Type B pancreatic cell (in vitro differentiated cells): ENCODE measurements around the gene BANP. TPM values are rescaled to one million over a fixed set of nuclear protein-coding genes. Genes with fewer than 3 reads are reported as not detected.
"Not testable (repeated sequence)": the region's sequence is repeated elsewhere in the genome, so short reads cannot be mapped to it uniquely, and the experiment has no call there.

Experiments used
- DNase-seq: peaks from one replicate; pipeline ENCODE4 v3.0.0; 2021; ENCODE audit warnings: mixed read lengths; ENCODE audit not compliant: unreplicated experiment; ENCODE audit errors: extremely low spot score
- H3K27ac Mint-ChIP-seq: 2 replicates; pipeline ENCODE4 v1.8.0; 2021; ENCODE audit warnings: mild to moderate bottlenecking, mixed read lengths
- H3K27me3 Mint-ChIP-seq: 2 replicates; pipeline ENCODE4 v1.8.0; 2021; ENCODE audit warnings: mixed read lengths
- H3K36me3 Mint-ChIP-seq: 2 replicates; pipeline ENCODE4 v1.8.0; 2021; ENCODE audit warnings: mixed read lengths
- H3K4me1 Mint-ChIP-seq: one replicate; pipeline ENCODE4 v1.8.0; 2021; ENCODE audit warnings: mixed read lengths; ENCODE audit not compliant: unreplicated experiment
- H3K4me3 Mint-ChIP-seq: 2 replicates; pipeline ENCODE4 v1.8.0; 2021; ENCODE audit warnings: mild to moderate bottlenecking, mixed read lengths
- H3K9me3 Mint-ChIP-seq: 2 replicates; pipeline ENCODE4 v1.8.0; 2021; ENCODE audit warnings: mixed read lengths
- total RNA-seq: library from RNA; stranded (reverse); gene quantifications from 2 replicates; pipeline ENCODE4 v1.2.1, GENCODE V29; 2021; ENCODE audit warnings: low replicate concordance
- TF ChIP-seq, protein P1 (sequence below): fragments of 200-600 bp; sonication (generic); conservative IDR thresholded peaks from 2 replicates; pipeline ENCODE4 v1.5.0; 2021; ENCODE audit warnings: antibody characterized with exemption, mild to moderate bottlenecking

BANP gene
- total RNA-seq, 1 donor from 2014 or later, result 36.9 TPM

DNA sequence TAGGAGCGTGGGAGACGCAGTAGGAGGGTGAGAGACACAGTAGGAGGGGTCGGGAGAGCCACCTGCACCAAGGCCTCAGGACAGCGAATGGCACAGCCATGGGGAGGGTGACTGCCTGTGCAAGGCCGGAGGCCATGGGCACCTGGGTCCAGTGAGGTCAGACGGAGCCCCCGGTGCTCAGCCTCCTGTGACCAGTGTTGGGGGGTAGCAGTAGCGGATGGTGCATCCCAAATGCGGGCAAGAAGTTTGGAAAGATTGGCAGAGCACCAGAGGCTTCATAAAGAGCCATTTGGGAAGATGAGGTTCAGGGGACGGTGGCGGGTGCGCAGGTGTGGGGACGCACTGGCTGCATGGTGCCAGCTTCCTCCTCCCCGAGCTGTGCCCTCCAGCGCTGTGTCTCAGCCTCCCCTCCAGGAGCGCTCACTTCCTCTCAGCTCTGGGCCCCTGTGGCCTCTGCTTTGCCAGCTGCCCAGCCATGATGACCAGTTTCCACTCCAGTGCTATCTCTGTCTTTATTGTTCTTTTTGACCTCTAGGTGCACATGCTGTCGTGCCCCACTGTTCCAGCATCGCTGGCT is 90.8 kb downstream of the BANP start:
- not testable (repeated sequence) for H3K36me3 Mint-ChIP-seq, H3K9me3 Mint-ChIP-seq, DNase-seq, H3K4me1 Mint-ChIP-seq, H3K27ac Mint-ChIP-seq, H3K4me3 Mint-ChIP-seq, H3K27me3 Mint-ChIP-seq

DNA sequence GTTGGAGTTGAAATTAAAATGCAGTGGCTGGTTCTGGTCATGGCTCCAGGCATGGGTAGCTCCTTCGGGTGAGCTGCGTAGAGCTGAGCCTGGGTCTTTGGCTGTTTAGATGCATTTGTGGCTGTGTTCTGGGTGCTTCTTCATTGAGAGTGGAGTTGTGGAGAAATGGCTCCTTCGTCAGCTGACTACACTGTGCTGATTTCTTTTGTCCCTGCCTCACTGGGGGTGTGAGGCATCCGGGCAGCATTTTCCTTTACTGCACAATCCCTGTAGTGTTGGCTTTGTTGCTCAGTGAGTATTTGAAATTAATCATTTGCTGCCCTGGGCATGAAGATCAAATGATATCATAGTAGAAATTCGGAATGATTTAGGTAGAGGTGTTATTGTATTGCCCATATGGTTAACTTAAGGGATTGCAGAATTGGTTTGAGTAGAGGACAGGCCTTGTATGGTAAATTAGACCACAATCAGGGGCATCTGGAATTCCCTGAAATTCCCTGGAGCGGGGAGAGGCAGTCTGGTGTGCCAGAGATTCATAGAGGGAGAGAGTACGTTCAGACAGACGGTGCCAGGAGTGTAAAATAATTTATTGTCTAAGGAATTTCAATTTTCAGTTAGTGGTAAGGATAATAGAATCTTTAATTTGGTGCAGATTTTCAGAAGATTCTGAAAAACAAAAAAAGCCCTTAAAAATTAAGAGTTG is 92.1 kb downstream of the BANP start:
- H3K4me3 Mint-ChIP-seq, H3K27me3 Mint-ChIP-seq, H3K9me3 Mint-ChIP-seq, H3K4me1 Mint-ChIP-seq, DNase-seq, H3K27ac Mint-ChIP-seq: not testable (repeated sequence)
- peaks cover 16% of the 10 kb centered on the region for H3K36me3 Mint-ChIP-seq

DNA sequence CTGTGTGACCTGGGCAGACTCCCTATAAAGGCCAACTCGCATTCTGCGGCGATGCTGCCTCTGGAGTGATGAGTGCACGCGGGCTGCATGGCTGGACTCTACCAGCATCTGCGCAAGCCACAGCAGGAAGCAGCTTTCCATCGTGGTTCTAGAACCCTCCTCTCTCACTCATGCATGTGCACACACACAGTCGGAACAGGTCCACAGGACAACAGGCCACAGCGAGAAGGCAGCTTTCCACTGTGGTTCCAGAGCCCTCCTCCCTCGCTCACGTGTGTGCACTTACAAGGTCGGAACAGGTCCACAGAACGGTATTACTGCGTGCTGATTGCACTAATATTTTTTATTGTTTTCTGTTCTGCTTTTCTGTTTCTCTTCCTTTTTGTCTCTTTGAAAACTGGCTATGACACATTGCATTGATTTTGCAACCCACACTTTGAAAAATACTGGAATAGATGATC is 92.9 kb downstream of the BANP start:
- not testable (repeated sequence) for H3K27ac Mint-ChIP-seq, H3K4me1 Mint-ChIP-seq, H3K4me3 Mint-ChIP-seq, DNase-seq, H3K27me3 Mint-ChIP-seq, H3K9me3 Mint-ChIP-seq
- peaks cover 22% of the 10 kb centered on the region for H3K36me3 Mint-ChIP-seq

DNA sequence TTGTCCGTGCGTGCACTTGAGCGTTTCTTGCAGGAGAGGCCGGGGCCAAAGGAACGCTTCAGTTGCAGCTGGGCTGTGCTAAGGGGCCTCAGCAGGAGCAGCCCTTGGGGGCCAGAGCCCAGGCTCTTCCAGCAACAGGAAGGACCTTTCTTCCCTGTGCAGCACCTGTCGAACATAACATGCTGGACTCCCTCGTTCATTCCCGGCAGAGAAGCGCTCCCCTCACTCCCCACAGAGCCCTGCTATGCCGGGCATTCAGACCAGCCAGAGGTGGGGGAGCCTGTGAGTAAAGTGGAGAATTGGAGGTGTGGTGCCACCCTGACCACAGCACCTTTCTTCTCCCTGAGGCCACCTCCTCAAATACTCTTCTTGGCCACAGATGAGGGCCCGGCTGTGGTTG is 94.1 kb downstream of the BANP start:
- H3K9me3 Mint-ChIP-seq, H3K4me3 Mint-ChIP-seq, H3K27me3 Mint-ChIP-seq, H3K27ac Mint-ChIP-seq, H3K4me1 Mint-ChIP-seq, DNase-seq: not testable (repeated sequence)
- H3K36me3 Mint-ChIP-seq, result peaks cover 24% of the 10 kb centered on the region

DNA sequence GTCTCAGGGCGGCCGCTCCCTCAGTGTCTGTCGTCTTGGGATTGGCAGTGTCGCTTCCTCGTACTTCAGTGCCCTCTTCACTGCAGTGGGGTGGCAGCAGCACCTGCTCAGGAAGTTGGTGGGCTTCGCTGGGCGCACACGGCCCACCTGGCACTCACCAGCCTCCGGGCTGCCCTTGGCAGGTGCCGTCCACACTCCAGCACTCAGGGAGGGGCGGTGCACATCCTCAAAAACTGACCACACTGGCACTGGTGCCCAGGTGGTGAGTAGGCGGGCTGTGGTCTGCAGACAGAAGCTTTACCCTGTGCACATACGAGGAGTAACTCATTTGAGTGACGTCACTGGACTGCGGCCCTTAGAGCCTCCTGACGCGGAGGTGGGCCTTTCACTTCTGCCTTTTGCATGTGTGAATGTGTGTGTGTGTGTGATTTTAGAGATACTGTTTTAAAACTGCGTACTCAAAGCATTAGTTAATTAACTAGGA is 94.6 kb downstream of the BANP start:
- Mint-ChIP-seq H3K27ac (no peak overlapping the region), H3K27me3 (no peaks in the 10 kb centered on the region), H3K9me3 (no peaks in the 10 kb centered on the region), H3K4me3 (no peak overlapping the region), H3K36me3 (peaks cover 24% of the 10 kb centered on the region), H3K4me1 (no peaks in the 10 kb centered on the region)
- TF ChIP-seq, protein P1, sequence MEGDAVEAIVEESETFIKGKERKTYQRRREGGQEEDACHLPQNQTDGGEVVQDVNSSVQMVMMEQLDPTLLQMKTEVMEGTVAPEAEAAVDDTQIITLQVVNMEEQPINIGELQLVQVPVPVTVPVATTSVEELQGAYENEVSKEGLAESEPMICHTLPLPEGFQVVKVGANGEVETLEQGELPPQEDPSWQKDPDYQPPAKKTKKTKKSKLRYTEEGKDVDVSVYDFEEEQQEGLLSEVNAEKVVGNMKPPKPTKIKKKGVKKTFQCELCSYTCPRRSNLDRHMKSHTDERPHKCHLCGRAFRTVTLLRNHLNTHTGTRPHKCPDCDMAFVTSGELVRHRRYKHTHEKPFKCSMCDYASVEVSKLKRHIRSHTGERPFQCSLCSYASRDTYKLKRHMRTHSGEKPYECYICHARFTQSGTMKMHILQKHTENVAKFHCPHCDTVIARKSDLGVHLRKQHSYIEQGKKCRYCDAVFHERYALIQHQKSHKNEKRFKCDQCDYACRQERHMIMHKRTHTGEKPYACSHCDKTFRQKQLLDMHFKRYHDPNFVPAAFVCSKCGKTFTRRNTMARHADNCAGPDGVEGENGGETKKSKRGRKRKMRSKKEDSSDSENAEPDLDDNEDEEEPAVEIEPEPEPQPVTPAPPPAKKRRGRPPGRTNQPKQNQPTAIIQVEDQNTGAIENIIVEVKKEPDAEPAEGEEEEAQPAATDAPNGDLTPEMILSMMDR, result no peak
- DNase-seq, result no peak

DNA sequence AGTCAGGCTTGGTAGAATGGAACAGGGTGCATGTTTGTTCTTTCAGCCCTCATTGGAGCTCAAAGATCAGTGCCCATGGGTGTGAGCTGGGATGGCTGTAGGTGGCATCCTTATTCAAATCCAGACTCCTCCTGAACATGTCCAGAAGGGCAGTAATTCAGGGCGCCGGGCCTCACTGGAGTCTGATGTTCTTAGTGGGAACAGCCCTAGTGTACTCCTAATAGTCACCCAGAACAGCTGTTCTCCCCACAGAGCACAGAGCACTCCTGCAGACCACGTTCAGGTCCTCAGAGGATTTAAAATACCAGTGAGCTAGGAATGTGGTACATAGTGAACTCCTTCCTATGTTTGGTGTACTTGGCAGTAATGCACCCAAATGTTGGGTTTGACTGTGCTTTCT is 96.2 kb downstream of the BANP start:
- H3K4me1 Mint-ChIP-seq, result no peaks in the 10 kb centered on the region
- TF ChIP-seq, protein P1, result no peak
- H3K4me3 Mint-ChIP-seq, result no peak overlapping the region
- H3K27me3 Mint-ChIP-seq, result no peaks in the 10 kb centered on the region
- no peak overlapping the region for H3K27ac Mint-ChIP-seq
- DNase-seq, result no peak
- no peaks in the 10 kb centered on the region for H3K9me3 Mint-ChIP-seq
- peaks cover 24% of the 10 kb centered on the region for H3K36me3 Mint-ChIP-seq

DNA sequence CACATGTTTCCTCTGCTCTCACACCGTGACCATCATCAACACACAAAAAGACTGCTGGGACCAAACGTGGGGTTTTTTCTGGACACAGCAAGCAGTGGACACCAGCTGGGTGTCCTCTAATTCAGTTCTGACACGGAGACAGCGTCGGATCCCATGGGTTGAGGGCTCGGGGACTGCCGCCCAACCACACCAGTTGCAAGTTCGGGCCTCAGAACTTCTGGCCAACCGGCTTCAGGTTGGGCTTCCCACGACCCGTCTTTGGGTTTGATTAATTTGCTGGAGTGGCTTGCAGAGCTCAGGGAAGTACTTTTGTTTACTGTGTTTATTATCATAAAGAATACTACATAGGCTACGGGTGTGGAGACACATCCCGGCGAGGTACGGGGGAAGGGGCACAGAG is 97.8 kb downstream of the BANP start:
- H3K4me3 Mint-ChIP-seq, result no peak overlapping the region
- no peak overlapping the region for H3K27ac Mint-ChIP-seq
- H3K9me3 Mint-ChIP-seq, result no peaks in the 10 kb centered on the region
- no peaks in the 10 kb centered on the region for H3K4me1 Mint-ChIP-seq
- peaks cover 19% of the 10 kb centered on the region for H3K36me3 Mint-ChIP-seq
- no peaks in the 10 kb centered on the region for H3K27me3 Mint-ChIP-seq
- TF ChIP-seq, protein P1, result no peak
- no peak for DNase-seq
